ENCODE results near the gene IL22RA2.
A peak's percentile ranks its signal among the peaks of the same experiment; 100 is the strongest.

Gene IL22RA2

DNA sequence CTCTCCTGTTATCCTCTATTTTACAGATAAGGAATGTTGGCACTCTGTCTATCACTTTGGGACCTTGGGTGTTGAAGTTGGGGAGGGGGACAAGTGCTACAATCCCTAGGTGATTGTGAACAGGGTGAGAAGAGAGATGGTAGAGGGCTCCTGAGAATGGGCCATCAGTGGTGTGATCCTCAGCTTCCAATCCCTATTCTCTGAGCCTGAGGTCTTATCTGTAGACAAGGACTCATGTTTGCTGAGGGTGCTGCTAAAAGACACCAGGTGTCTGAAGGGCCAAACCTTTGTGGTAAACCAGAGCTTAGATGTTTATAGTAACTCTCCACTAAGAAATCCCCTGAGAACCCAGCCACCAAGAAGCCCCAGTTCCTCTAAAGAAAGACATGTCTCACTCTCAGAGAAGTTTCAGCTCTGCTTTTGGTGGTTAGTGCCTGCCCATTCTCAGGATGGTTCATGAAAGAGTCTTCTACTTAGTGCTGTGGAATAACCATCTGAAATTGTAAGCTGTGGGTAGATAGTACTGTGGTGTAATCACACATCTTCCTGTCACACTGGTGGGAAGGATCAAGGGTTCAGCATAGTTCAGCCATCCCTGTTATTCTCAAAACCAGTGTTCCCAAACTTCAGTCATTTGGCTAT is 70.5 kb downstream of the IL22RA2 start:
- DNase-seq (ENCODE audit: extremely low spot score, insufficient read length, low read depth) (peak; percentile 54), FAIRE-seq (peak; percentile 100)

DNA sequence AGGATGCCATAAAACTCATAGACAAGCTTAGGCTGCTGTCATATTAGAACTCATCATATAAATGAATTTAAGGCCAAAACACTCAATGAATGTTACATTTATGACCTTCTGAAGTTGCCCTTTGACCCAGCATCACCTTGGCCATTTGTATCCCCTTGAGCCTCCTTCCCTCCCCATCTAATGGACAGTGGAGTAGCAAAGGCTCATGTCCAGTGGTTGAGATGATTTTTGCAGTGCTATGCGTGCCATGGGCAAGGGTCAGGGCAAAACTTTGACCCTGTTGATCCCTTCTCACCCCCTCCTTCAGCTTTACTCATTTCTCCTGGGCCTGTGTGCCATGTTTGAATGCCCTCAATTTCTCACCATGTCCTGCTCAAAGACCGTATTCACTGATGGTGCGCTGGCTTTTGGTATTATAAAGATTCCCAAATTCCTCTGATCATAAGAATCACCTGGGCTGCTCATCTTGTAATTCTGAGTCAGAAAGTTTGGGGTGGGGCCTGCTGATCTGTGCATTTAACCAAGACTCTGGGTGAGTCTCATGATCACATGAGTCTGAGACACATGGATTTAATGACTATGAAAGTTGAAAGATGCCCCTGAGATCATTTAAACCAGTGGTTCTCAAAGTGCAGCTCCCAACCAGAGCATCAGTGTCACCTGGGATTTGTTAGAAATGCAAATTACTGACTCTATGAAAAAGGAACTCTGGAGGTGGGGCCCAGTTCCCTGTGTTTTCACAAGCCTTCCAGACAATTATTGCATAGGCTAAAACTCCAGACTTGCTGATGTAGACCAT is 71.2 kb downstream of the IL22RA2 start:
- DNase-seq (ENCODE audit: extremely low spot score, insufficient read length, low read depth) = no peak

DNA sequence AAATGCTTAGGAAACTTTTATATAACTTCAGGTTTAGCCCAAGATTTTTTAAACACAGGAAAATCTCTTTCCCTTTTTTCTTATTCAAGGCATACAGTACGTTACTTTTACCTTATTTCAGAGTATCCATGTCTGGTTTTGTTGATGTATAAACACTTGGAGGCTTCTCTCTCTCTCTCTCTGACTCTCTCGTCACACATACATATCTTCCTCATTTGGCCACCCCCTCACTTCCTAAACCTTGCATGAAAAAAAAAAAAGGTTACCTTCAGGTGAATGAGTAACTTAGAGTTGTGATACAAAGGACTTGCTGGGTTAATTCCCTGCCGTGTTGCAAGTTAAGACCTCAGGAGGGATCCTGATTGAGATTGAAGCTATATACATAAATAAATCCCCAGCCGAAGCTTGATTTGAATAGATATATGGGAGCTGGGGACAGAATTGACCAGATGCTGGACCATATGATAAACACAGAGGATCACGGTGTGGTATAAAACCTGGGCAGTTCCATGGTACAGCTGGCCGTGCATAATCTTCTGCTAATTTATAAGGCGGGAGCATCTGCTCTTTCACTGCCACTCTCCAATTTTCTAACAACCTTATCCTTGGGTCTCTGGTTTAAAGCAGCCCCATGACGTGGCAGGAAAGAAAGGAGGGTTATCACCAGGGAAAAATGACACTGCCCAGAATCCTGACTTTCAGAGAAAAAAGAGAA is 73.6 kb downstream of the IL22RA2 start:
- DNase-seq (ENCODE audit: extremely low spot score, insufficient read length, low read depth) (no peak), FAIRE-seq (peak; percentile 89)

More for the DNA sequence above, 71.2 kb downstream of the IL22RA2 start:
- FAIRE-seq = peak; percentile 90

DNA sequence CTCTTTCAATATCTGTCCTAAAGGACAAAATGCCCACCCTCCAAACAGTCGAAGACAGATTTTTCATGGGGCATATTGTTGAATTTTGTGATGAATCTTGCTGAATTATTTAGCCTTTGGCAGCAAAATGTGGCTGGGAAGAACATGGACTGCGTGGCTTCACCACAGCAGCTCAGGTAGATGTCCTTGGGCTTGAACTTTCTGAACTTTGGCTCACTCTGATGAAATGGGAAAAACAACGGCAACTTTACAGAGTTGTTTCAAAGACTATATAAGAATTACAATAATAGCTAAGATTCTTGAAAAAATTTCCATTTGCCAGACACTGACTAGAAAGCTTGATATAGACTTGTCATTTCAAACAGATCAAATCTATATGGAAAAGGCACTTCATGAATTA is 75.9 kb downstream of the IL22RA2 start:
- DNase-seq (ENCODE audit: extremely low spot score, insufficient read length, low read depth) (no peak), FAIRE-seq (no peak)

DNA sequence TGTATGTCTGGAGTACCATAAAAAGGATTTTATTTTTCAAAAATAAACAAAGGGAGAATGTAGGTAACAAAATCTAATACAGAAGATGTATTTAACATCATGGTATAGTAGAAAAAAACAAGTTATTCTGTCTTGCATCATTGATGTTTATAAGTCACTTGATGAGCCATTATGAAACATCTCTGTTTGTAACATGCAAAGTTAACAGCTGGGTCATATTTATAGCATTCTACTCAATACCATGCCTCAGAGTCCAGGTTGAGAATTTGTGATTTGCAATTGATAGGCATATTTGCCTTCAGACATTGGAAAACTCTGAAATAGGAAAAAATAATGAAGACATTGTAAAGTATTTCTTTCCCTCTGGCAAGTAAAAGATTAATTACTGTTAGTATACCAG is 76.4 kb downstream of the IL22RA2 start:
- FAIRE-seq (peak; percentile 83), DNase-seq (ENCODE audit: extremely low spot score, insufficient read length, low read depth) (no peak)

DNA sequence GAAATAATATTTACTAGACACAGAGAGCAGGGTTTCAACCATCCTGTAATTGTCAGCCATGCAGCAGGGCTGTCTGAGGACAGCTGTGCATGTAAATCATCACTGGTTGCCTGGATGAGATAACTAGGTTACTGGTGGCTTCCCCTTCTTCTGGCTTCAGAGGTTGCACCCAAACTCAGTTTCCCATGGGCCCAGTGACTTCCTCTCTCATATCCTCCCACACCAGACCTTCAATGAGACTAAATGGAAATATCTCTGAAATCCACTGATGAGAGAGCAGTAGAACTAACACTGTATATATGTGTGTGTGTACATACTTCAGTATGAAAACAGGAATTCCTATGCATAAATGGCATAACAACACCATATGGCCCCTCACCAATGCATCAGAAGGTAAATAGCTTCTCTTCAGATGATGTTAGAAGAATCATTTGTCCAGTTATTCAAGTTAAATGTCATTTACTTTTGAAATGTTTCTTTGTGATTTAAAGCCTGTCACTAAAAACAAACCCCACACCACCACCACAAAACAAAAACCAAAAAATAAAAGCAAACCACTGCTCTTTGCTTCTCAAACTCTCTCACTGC is 77.7 kb downstream of the IL22RA2 start:
- FAIRE-seq (peak; percentile 98), DNase-seq (ENCODE audit: extremely low spot score, insufficient read length, low read depth) (no peak)

DNA sequence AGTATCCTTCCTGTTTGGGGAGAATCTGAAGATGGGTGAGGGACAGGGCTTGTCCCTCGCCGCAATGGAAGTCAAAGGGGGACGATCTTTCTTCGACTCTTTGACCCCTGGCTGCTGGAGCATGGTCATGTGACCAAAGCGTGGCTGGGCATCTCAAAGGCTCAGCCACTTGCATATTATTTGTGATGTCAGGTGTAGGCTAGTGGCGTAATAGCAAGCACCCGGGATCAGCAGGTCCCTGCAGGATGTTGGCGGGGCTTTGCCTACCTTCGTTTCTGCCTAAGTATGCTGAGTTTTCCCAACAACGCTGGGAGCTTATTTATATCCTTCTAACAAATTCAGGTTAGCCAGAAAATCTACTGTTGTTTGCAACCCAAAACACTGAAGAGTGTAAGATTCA is 78.4 kb downstream of the IL22RA2 start:
- DNase-seq (ENCODE audit: extremely low spot score, insufficient read length, low read depth) (no peak), FAIRE-seq (no peak)

DNA sequence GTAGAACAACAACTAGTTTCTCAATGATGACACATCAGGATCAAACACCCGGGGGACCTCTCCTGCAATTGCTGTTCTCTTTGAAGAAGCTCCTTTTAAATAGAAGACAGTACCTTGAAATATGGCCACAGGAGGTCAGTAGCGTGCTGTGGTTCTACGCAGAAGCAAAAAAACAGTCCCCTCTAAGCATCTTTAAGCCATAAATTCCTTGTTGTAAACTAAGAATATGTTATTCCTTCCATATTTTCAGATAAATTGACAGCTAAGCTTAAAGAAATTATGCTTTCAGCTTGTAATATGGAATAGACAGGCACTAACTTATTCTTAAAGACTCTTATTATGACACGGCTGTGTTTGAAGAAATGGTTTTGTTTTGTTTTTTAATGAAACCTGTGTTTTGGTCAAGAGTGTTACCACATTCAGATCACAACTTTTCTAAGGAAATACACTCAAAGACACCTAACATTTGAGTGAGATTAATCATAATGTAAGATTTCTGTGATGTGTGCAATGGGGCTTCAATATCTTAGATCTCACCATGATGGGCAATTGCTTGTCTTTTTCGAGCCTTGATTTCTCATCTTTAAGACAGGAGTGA is 78.9 kb downstream of the IL22RA2 start:
- peak; percentile 89 for FAIRE-seq

More for the DNA sequence above, 78.9 kb downstream of the IL22RA2 start:
- DNase-seq (ENCODE audit: extremely low spot score, insufficient read length, low read depth) = no peak
